Tibial artery (tissue), 4 donors: Measurements from ENCODE around the gene GAB1.

ENCODE experiments used
- DNase-seq, 2 donors: peaks; one replicate each; pipeline ENCODE4 v3.0.0-alpha.2; 2019
- H3K27ac ChIP-seq, 2 donors: fragments of 200-600 bp; sonication (generic) in 1 of 2; 1 replicate in 1 of 2; 2 replicates in 1 of 2; pipeline ENCODE4 v1.5.1; 2018 to 2019; ENCODE audit warnings: mild to moderate bottlenecking in 1 of 2
- H3K27me3 ChIP-seq, 2 donors: fragments of 200-600 bp; sonication (generic) in 1 of 2; one replicate each; pipeline versions ENCODE4 v1.5.1 to v1.6.0; 2016 to 2019
- H3K36me3 ChIP-seq, 3 donors: fragments of 200-600 bp; sonication (generic) in 2 of 3; one replicate each; pipeline ENCODE4 v1.5.1; 2016 to 2019; ENCODE audit warnings: mild to moderate bottlenecking in 2 of 3
- H3K4me1 ChIP-seq, 4 donors: fragments of 200-600 bp; sonication (generic) in 2 of 4; 1 replicate in 3 of 4; 2 replicates in 1 of 4; pipeline ENCODE4 v1.5.1; 2016 to 2019
- H3K4me3 ChIP-seq, 2 donors: fragments of 200-600 bp; sonication (generic) in 1 of 2; 1 replicate in 1 of 2; 2 replicates in 1 of 2; pipeline ENCODE4 v1.5.1; 2018 to 2019; ENCODE audit warnings: mild to moderate bottlenecking in 2 of 2
- H3K9me3 ChIP-seq, 3 donors: fragments of 200-600 bp; sonication (generic) in 1 of 3; one replicate each; pipeline ENCODE4 v1.5.1; 2016 to 2019
- intact Hi-C: fragments of 100-400 bp; cut with DNase I; formaldehyde crosslinking; loops from one replicate; pipeline ENCODE4 v1.15.0; 2023; ENCODE audit warnings: low total_unique reads
- TF ChIP-seq, protein P1 (sequence below), 2 experiments: fragments of 200-600 bp in 1 of 2; fragments of 450-650 bp in 1 of 2; IDR thresholded peaks; one replicate each; pipeline ENCODE4 v1.5.1; 2017 to 2019; ENCODE audit warnings: antibody characterized with exemption in 2 of 2, mild to moderate bottlenecking in 1 of 2, moderate library complexity in 1 of 2

The GAB1 gene

GRCh38 chr4:143353797-143354196 is 17.1 kb downstream of the GAB1 start:
- Histone ChIP-seq H3K27ac (peak overlapping the region; percentile 68 to 70), H3K9me3 (no peaks in the 10 kb centered on the region), H3K27me3 (no peaks in the 10 kb centered on the region), H3K4me1 (peaks cover 0 to 82% (median 52%) of the 10 kb centered on the region in 4 donors), H3K4me3 (no peak overlapping the region), H3K36me3 (no peaks in the 10 kb centered on the region)
- no peak for DNase-seq
- TF ChIP-seq, protein P1, sequence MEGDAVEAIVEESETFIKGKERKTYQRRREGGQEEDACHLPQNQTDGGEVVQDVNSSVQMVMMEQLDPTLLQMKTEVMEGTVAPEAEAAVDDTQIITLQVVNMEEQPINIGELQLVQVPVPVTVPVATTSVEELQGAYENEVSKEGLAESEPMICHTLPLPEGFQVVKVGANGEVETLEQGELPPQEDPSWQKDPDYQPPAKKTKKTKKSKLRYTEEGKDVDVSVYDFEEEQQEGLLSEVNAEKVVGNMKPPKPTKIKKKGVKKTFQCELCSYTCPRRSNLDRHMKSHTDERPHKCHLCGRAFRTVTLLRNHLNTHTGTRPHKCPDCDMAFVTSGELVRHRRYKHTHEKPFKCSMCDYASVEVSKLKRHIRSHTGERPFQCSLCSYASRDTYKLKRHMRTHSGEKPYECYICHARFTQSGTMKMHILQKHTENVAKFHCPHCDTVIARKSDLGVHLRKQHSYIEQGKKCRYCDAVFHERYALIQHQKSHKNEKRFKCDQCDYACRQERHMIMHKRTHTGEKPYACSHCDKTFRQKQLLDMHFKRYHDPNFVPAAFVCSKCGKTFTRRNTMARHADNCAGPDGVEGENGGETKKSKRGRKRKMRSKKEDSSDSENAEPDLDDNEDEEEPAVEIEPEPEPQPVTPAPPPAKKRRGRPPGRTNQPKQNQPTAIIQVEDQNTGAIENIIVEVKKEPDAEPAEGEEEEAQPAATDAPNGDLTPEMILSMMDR (IDR thresholded peaks at IDR 0.05), result no peak
- intact Hi-C loops, result no loop called here

GRCh38 chr4:143354990-143355389 is 18.3 kb downstream of the GAB1 start:
- intact Hi-C loops, result no loop called here
- Histone ChIP-seq H3K9me3 (no peaks in the 10 kb centered on the region), H3K36me3 (no peaks in the 10 kb centered on the region), H3K27ac (peak overlapping the region; percentile 68 to 70), H3K4me3 (no peak overlapping the region), H3K27me3 (no peaks in the 10 kb centered on the region), H3K4me1 (peaks cover 0 to 94% (median 61%) of the 10 kb centered on the region in 4 donors)
- TF ChIP-seq, protein P1 (IDR thresholded peaks at IDR 0.05), result no peak
- no peak for DNase-seq

- Histone ChIP-seq H3K9me3 (no peaks in the 10 kb centered on the region), H3K4me1 (peaks cover 0 to 100% (median 65%) of the 10 kb centered on the region in 4 donors), H3K36me3 (no peaks in the 10 kb centered on the region), H3K27me3 (no peaks in the 10 kb centered on the region), H3K4me3 (no peak overlapping the region), H3K27ac (peak overlapping the region; percentile 68 to 70)
- TF ChIP-seq, protein P1 (IDR thresholded peaks at IDR 0.05), result no peak
- no peak for DNase-seq
- intact Hi-C loops, result no loop called here
Observed at GRCh38 chr4:143355540-143356217, 19.0 kb downstream of the GAB1 start.

- TF ChIP-seq, protein P1 (IDR thresholded peaks at IDR 0.05), result no peak
- Histone ChIP-seq H3K9me3 (no peaks in the 10 kb centered on the region), H3K4me3 (no peak overlapping the region), H3K27me3 (no peaks in the 10 kb centered on the region), H3K27ac (peak overlapping the region; percentile 68 to 70), H3K36me3 (no peaks in the 10 kb centered on the region), H3K4me1 (peaks cover 0 to 100% (median 68%) of the 10 kb centered on the region in 4 donors)
- no peak for DNase-seq
- intact Hi-C loops, result no loop called here
Observed at GRCh38 chr4:143356493-143356892, 19.8 kb downstream of the GAB1 start.

- H3K27me3 ChIP-seq, result no peaks in the 10 kb centered on the region
- DNase-seq, result no peak
- H3K4me1 ChIP-seq, result peaks cover 0 to 100% (median 68%) of the 10 kb centered on the region in 4 donors
- H3K9me3 ChIP-seq, result no peaks in the 10 kb centered on the region
- TF ChIP-seq, protein P1 (IDR thresholded peaks at IDR 0.05), result no peak
- H3K4me3 ChIP-seq, result no peak overlapping the region
- peak overlapping the region; percentile 68 to 70 for H3K27ac ChIP-seq
- no peaks in the 10 kb centered on the region for H3K36me3 ChIP-seq
- intact Hi-C loops, result no loop called here
Observed at GRCh38 chr4:143357161-143357845, 20.6 kb downstream of the GAB1 start.
